T-cell (primary cell): Measurements from ENCODE around the gene DSCAML1. TPM values are rescaled to one million over a fixed set of nuclear protein-coding genes. Genes with fewer than 3 reads are reported as not detected.
"Not testable (repeated sequence)": the region's sequence is repeated elsewhere in the genome, so short reads cannot be mapped to it uniquely, and the experiment has no call there.

ENCODE experiments used
- ATAC-seq, 4 experiments: fragments of 200-7000 bp in 3 of 4; fragments of 150-1000 bp in 1 of 4; cut with Tn5 transposase; replicated peaks in 1 of 4; 1 replicate in 3 of 4; 2 replicates in 1 of 4; pipeline ENCODE4 v1.10.0; 2021; ENCODE audit warnings: moderate library complexity in 3 of 4, mild to moderate bottlenecking in 2 of 4, moderate number of reproducible peaks in 1 of 4
- CTCF ChIA-PET, 2 donors: fragments of 300-600 bp; sonication (Branson Sonifier 250); formaldehyde crosslinking; loops; one replicate each; lab custom pipeline; 2022; ENCODE audit warnings: antibody characterized with exemption in 2 of 2; lab: Charles Lee
- POLR2A ChIA-PET, 2 donors: fragments of 300-600 bp; sonication (Branson Sonifier 250); formaldehyde crosslinking; loops; one replicate each; lab custom pipeline; 2022; ENCODE audit warnings: antibody characterized with exemption in 2 of 2; lab: Charles Lee
- DNase-seq, 35 experiments: peaks; one replicate each; pipeline versions ENCODE4 v3.0.0 to v3.0.0-alpha.2; 2013 to 2023
- H3K27ac ChIP-seq: one replicate; pipeline ENCODE4 v1.5.1; 2013; ENCODE audit warnings: low read length
- H3K27me3 ChIP-seq, 2 experiments: replicated peaks in 1 of 2; 1 replicate in 1 of 2; 2 replicates in 1 of 2; pipeline versions ENCODE4 v1.6.1 to v1.7.0; 2013; ENCODE audit warnings: low read length in 1 of 2, mixed read lengths in 1 of 2; ENCODE audit not compliant: control insufficient read depth in 2 of 2, insufficient read depth in 2 of 2; ENCODE audit errors: extremely low read depth in 1 of 2
- H3K36me3 ChIP-seq, 2 donors: 1 replicate in 1 of 2; 2 replicates in 1 of 2; pipeline versions ENCODE4 v1.6.1 to v1.7.0; 2013; ENCODE audit warnings: low read length in 1 of 2; ENCODE audit not compliant: control insufficient read depth in 2 of 2, insufficient read depth in 1 of 2; ENCODE audit errors: extremely low read depth in 1 of 2
- H3K4me1 ChIP-seq, 2 experiments: 1 replicate in 1 of 2; 2 replicates in 1 of 2; pipeline versions ENCODE4 v1.6.1 to v1.7.0; 2013; ENCODE audit warnings: low read length in 2 of 2, mixed read lengths in 1 of 2; ENCODE audit not compliant: insufficient read depth in 2 of 2, control insufficient read depth in 1 of 2; ENCODE audit errors: extremely low read depth in 1 of 2
- H3K4me3 ChIP-seq, 2 donors: 1 replicate in 1 of 2; 2 replicates in 1 of 2; pipeline versions ENCODE4 v1.5.1 to v1.7.0; 2013; ENCODE audit warnings: mild to moderate bottlenecking in 2 of 2, low read length in 1 of 2, moderate library complexity in 1 of 2; ENCODE audit not compliant: control insufficient read depth in 1 of 2; ENCODE audit errors: extremely low read depth in 1 of 2
- H3K9me3 ChIP-seq: 2 replicates; pipeline ENCODE4 v1.7.0; 2013
- H3K27ac Mint-ChIP-seq, 2 donors: one replicate each; pipeline ENCODE4 v1.8.0; 2020 to 2021; ENCODE audit warnings: mild to moderate bottlenecking in 2 of 2, mixed read lengths in 2 of 2
- H3K27me3 Mint-ChIP-seq, 2 donors: one replicate each; pipeline ENCODE4 v1.8.0; 2021 to 2022; ENCODE audit warnings: mixed read lengths in 2 of 2
- H3K36me3 Mint-ChIP-seq: one replicate; pipeline ENCODE4 v1.8.0; 2021; ENCODE audit warnings: mixed read lengths
- H3K4me1 Mint-ChIP-seq, 3 donors: one replicate each; pipeline ENCODE4 v1.8.0; 2020 to 2022; ENCODE audit warnings: mixed read lengths in 3 of 3, mild to moderate bottlenecking in 1 of 3
- H3K4me3 Mint-ChIP-seq, 3 donors: one replicate each; pipeline ENCODE4 v1.8.0; 2020 to 2022; ENCODE audit warnings: mild to moderate bottlenecking in 3 of 3, mixed read lengths in 3 of 3, moderate library complexity in 3 of 3
- H3K9me3 Mint-ChIP-seq, 3 donors: one replicate each; pipeline ENCODE4 v1.8.0; 2020 to 2022; ENCODE audit warnings: mixed read lengths in 3 of 3
- WGBS: methylation state at CpG from one replicate; pipeline ENCODE4 v1.1.5; 2013; ENCODE audit warnings: missing lambda C conversion rate; ENCODE audit not compliant: insufficient coverage; 5-methylcytosine and 5-hydroxymethylcytosine counted together
- total RNA-seq, 35 experiments: library from RNA in 6 of 35; stranded (reverse) in 6 of 35; fragments of 120-200 nt in 1 of 35; gene quantifications; one replicate each; pipeline versions ENCODE4 v1.2.1 to v1.2.4 and lab custom pipeline; 2013 to 2026

The DSCAML1 gene
- total RNA-seq, 5 donors from 2014 or later (not counting 1 experiment from before 2014, with no cell fraction given), result 0.15 to 2.4 (median 0.96) TPM

- Histone ChIP-seq H3K27ac (no peak overlapping the region), H3K9me3 (no peaks in the 10 kb centered on the region), H3K27me3 (peaks cover 0 to 25% of the 10 kb centered on the region in 2 experiments), H3K4me1 (no peaks in the 10 kb centered on the region), H3K36me3 (no peaks in the 10 kb centered on the region), H3K4me3 (no peak overlapping the region)
- H3K27ac Mint-ChIP-seq, result no peak overlapping the region
- H3K4me1 Mint-ChIP-seq, result no peaks in the 10 kb centered on the region
- H3K36me3 Mint-ChIP-seq, result no peaks in the 10 kb centered on the region
- ChIA-PET CTCF (no interaction called here), POLR2A (no interaction called here)
- ATAC-seq, result no peak
- H3K4me3 Mint-ChIP-seq, result no peak overlapping the region
- H3K27me3 Mint-ChIP-seq, result peaks cover 16 to 21% of the 10 kb centered on the region in 2 donors
- no peak for DNase-seq
- H3K9me3 Mint-ChIP-seq, result no peaks in the 10 kb centered on the region
- 80% methylated on average over 10 of the region's 10 CpGs for WGBS
These were observed 30.4 kb downstream of the DSCAML1 start for GRCh38 chr11:117766576-117766975.

GRCh38 chr11:117766026-117766425, 31.0 kb downstream of the DSCAML1 start:
- no peak for ATAC-seq
- no peaks in the 10 kb centered on the region for H3K4me1 ChIP-seq
- H3K27ac Mint-ChIP-seq, result no peak overlapping the region
- H3K4me3 ChIP-seq, result no peak overlapping the region
- no peaks in the 10 kb centered on the region for H3K36me3 Mint-ChIP-seq
- H3K9me3 ChIP-seq, result no peaks in the 10 kb centered on the region
- no peaks in the 10 kb centered on the region for H3K36me3 ChIP-seq
- H3K27me3 Mint-ChIP-seq, result peaks cover 16 to 21% of the 10 kb centered on the region in 2 donors
- 84% methylated on average over 7 of the region's 9 CpGs for WGBS
- ChIA-PET POLR2A (no interaction called here), CTCF (no interaction called here)
- H3K27me3 ChIP-seq, result peaks cover 0 to 22% of the 10 kb centered on the region in 2 experiments
- no peaks in the 10 kb centered on the region for H3K4me1 Mint-ChIP-seq
- H3K27ac ChIP-seq, result no peak overlapping the region
- no peak overlapping the region for H3K4me3 Mint-ChIP-seq
- H3K9me3 Mint-ChIP-seq, result no peaks in the 10 kb centered on the region
- DNase-seq, result no peak

GRCh38 chr11:117765068-117765467, 31.9 kb downstream of the DSCAML1 start:
- no peaks in the 10 kb centered on the region for H3K36me3 Mint-ChIP-seq
- no peak overlapping the region for H3K27ac ChIP-seq
- no peak for DNase-seq
- no peaks in the 10 kb centered on the region for H3K9me3 Mint-ChIP-seq
- no peak for ATAC-seq
- peaks cover 0 to 21% of the 10 kb centered on the region in 2 experiments for H3K27me3 ChIP-seq
- H3K4me3 Mint-ChIP-seq, result no peak overlapping the region
- no peaks in the 10 kb centered on the region for H3K4me1 Mint-ChIP-seq
- H3K27me3 Mint-ChIP-seq, result peaks cover 10 to 21% of the 10 kb centered on the region in 2 donors
- no peaks in the 10 kb centered on the region for H3K9me3 ChIP-seq
- ChIA-PET POLR2A (no interaction called here), CTCF (no interaction called here)
- WGBS, result 61% methylated on average over 3 of the region's 5 CpGs
- H3K27ac Mint-ChIP-seq, result no peak overlapping the region
- H3K4me1 ChIP-seq, result no peaks in the 10 kb centered on the region
- no peaks in the 10 kb centered on the region for H3K36me3 ChIP-seq
- H3K4me3 ChIP-seq, result no peak overlapping the region

GRCh38 chr11:117763465-117763864, 33.6 kb downstream of the DSCAML1 start:
- DNase-seq, H3K27ac Mint-ChIP-seq, H3K27ac ChIP-seq, H3K9me3 Mint-ChIP-seq, POLR2A ChIA-PET, ATAC-seq, H3K36me3 ChIP-seq, H3K36me3 Mint-ChIP-seq, H3K9me3 ChIP-seq, H3K4me1 Mint-ChIP-seq, H3K4me3 Mint-ChIP-seq, H3K4me3 ChIP-seq, H3K4me1 ChIP-seq, CTCF ChIA-PET: not testable (repeated sequence)
- H3K27me3 ChIP-seq, result peaks cover 0 to 31% of the 10 kb centered on the region in 2 experiments
- peaks cover 6 to 23% of the 10 kb centered on the region in 2 donors for H3K27me3 Mint-ChIP-seq
- WGBS, result 100% methylated on average over 1 of the region's 5 CpGs

- no peak overlapping the region for H3K4me3 Mint-ChIP-seq
- no peak overlapping the region for H3K27ac Mint-ChIP-seq
- H3K4me1 Mint-ChIP-seq, result no peaks in the 10 kb centered on the region
- Histone ChIP-seq H3K27me3 (peaks cover 0 to 31% of the 10 kb centered on the region in 2 experiments), H3K36me3 (no peaks in the 10 kb centered on the region), H3K9me3 (no peaks in the 10 kb centered on the region), H3K27ac (no peak overlapping the region), H3K4me1 (no peaks in the 10 kb centered on the region), H3K4me3 (no peak overlapping the region)
- DNase-seq, result no peak
- H3K27me3 Mint-ChIP-seq, result peaks cover 6 to 14% of the 10 kb centered on the region in 2 donors
- POLR2A ChIA-PET, result no interaction called here
- H3K36me3 Mint-ChIP-seq, result no peaks in the 10 kb centered on the region
- 67% methylated on average over 5 of the region's 7 CpGs for WGBS
- H3K9me3 Mint-ChIP-seq, result no peaks in the 10 kb centered on the region
- no peak for ATAC-seq
- CTCF ChIA-PET, result no interaction called here
These were observed 35.0 kb downstream of the DSCAML1 start for GRCh38 chr11:117761993-117762392.

- Mint-ChIP-seq H3K9me3 (no peaks in the 10 kb centered on the region), H3K4me1 (no peaks in the 10 kb centered on the region), H3K27ac (no peak overlapping the region), H3K4me3 (no peak overlapping the region), H3K27me3 (peaks cover 9 to 24% of the 10 kb centered on the region in 2 donors), H3K36me3 (no peaks in the 10 kb centered on the region)
- POLR2A ChIA-PET, result no interaction called here
- WGBS, result 85% methylated on average over 5 of the region's 8 CpGs
- H3K4me3 ChIP-seq, result no peak overlapping the region
- CTCF ChIA-PET, result no interaction called here
- H3K36me3 ChIP-seq, result no peaks in the 10 kb centered on the region
- DNase-seq (no peak), ATAC-seq (no peak)
- H3K4me1 ChIP-seq, result no peaks in the 10 kb centered on the region
- no peak overlapping the region for H3K27ac ChIP-seq
- peaks cover 0 to 22% of the 10 kb centered on the region in 2 experiments for H3K27me3 ChIP-seq
- H3K9me3 ChIP-seq, result no peaks in the 10 kb centered on the region
These were observed 37.7 kb downstream of the DSCAML1 start for GRCh38 chr11:117759305-117759704.

GRCh38 chr11:117754030-117754429, 43.0 kb downstream of the DSCAML1 start:
- Mint-ChIP-seq H3K4me3 (no peak overlapping the region), H3K36me3 (no peaks in the 10 kb centered on the region), H3K27ac (no peak overlapping the region), H3K27me3 (peaks cover 3 to 14% of the 10 kb centered on the region in 2 donors), H3K9me3 (no peaks in the 10 kb centered on the region), H3K4me1 (no peaks in the 10 kb centered on the region)
- no peak overlapping the region for H3K4me3 ChIP-seq
- no peaks in the 10 kb centered on the region for H3K4me1 ChIP-seq
- no peak overlapping the region for H3K27ac ChIP-seq
- ChIA-PET CTCF (no interaction called here), POLR2A (no interaction called here)
- 80% methylated on average over 2 of the region's 4 CpGs for WGBS
- H3K36me3 ChIP-seq, result peaks cover 0 to 3% of the 10 kb centered on the region in 2 donors
- H3K27me3 ChIP-seq, result peaks cover 0 to 8% of the 10 kb centered on the region in 2 experiments
- no peak for DNase-seq
- ATAC-seq, result no peak
- H3K9me3 ChIP-seq, result no peaks in the 10 kb centered on the region
